DMS114 treated with DMSO at 0.1 percent for 48 hours (cell line): ENCODE measurements around the gene ZFAND3.

Experiments
- DNase-seq: peaks from one replicate; lab custom pipeline; 2025; ENCODE audit not compliant: unreplicated experiment; lab: John Stamatoyannopoulos, UW

Gene ZFAND3

GRCh38 chr6:37965964-37966676 is 146.6 kb downstream of the ZFAND3 start:
- DNase-seq = no peak

- DNase-seq = no peak
These were observed 147.3 kb downstream of the ZFAND3 start for GRCh38 chr6:37966801-37967200.

- no peak for DNase-seq
These were observed 148.1 kb downstream of the ZFAND3 start for GRCh38 chr6:37967651-37968050.

GRCh38 chr6:37971266-37971665 is 151.7 kb downstream of the ZFAND3 start:
- DNase-seq = no peak

- no peak for DNase-seq
These were observed 152.3 kb downstream of the ZFAND3 start for GRCh38 chr6:37971711-37972390.

- DNase-seq = no peak
These were observed 153.6 kb downstream of the ZFAND3 start for GRCh38 chr6:37972994-37973757.

- DNase-seq = no peak
These were observed 154.9 kb downstream of the ZFAND3 start for GRCh38 chr6:37974381-37974780.

GRCh38 chr6:37974943-37975342 is 155.4 kb downstream of the ZFAND3 start:
- no peak for DNase-seq

GRCh38 chr6:37977715-37978114 is 158.2 kb downstream of the ZFAND3 start:
- DNase-seq = no peak

- no peak for DNase-seq
These were observed 160.1 kb downstream of the ZFAND3 start for GRCh38 chr6:37979392-37980221.

- no peak for DNase-seq
These were observed 160.7 kb downstream of the ZFAND3 start for GRCh38 chr6:37980222-37980595.

- no peak for DNase-seq
These were observed 162.1 kb downstream of the ZFAND3 start for GRCh38 chr6:37981626-37982025.

- no peak for DNase-seq
These were observed 162.8 kb downstream of the ZFAND3 start for GRCh38 chr6:37982317-37982716.

- no peak for DNase-seq
These were observed 164.4 kb downstream of the ZFAND3 start for GRCh38 chr6:37983720-37984501.

GRCh38 chr6:37984578-37984977 is 165.1 kb downstream of the ZFAND3 start:
- DNase-seq = no peak

- DNase-seq = no peak
These were observed 165.8 kb downstream of the ZFAND3 start for GRCh38 chr6:37985355-37985754.

GRCh38 chr6:37987018-37987417 is 167.5 kb downstream of the ZFAND3 start:
- DNase-seq = no peak

- DNase-seq = no peak
These were observed 168.0 kb downstream of the ZFAND3 start for GRCh38 chr6:37987559-37987958.

- no peak for DNase-seq
These were observed 168.6 kb downstream of the ZFAND3 start for GRCh38 chr6:37988127-37988526.

GRCh38 chr6:37988696-37989095 is 169.2 kb downstream of the ZFAND3 start:
- no peak for DNase-seq
